ENCODE results near the gene LCAT. TPM values are rescaled to one million over a fixed set of nuclear protein-coding genes. Genes with fewer than 3 reads are reported as not detected.
A peak's percentile ranks its signal among the peaks of the same experiment; 100 is the strongest.

Gene LCAT
- total and polyA plus RNA-seq, 11 donors = 9.7 to 31.7 (median 18.2) TPM

DNA sequence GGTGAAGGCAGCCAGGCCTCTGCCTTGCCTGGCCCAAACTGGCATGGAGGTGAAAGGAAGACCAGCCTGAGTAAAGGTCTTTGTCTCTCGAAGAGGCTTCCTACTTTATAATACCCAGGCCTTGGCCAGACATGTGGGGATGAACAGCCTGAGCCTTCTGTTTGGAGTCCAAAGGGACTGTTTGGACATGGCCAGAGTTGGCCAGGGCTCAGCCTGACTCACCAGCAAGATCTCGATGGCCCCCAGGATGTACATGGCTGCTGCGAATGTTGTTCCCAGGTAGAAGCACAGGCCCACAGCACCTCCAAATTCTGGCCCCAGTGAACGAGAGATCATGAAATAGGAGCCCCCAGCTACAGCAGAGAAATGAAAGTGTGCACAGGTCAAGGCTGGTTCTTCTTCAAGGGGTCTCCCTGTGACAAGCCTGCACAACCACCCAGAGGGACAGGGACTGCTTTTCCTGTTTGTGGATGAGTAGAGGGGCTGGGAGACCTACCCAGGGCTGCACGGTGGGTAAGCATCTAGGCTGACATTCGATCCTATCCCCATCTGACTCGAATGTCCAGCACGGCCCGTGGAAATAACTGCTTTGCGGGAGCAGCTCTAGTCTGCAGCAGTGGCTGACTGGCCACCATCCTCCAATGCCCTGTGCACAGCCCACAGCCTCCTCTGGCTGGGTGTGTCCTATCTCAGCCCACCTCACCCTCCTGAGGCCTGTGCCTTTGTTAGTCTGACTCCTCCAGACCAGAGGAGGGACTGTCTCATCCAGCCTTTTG, 10.7 kb upstream of the LCAT start:
- Histone ChIP-seq H3K36me3 (peaks cover 0 to 100% (median 96%) of the 10 kb centered on the region in 9 donors), H3K27ac (peak overlapping the region in 4 of 12 donors; percentile 1 to 31 (median 19)), H3K27me3 (no peaks in the 10 kb centered on the region), H3K9me3 (no peaks in the 10 kb centered on the region), H3K4me3 (no peak overlapping the region), H3K4me1 (peaks cover 8 to 52% (median 26%) of the 10 kb centered on the region in 12 donors)
- 78 to 91% (median 86%) methylated on average over 3 to 10 of the region's 10 CpGs for WGBS, 4 donors
- intact Hi-C loops (cut with DNase I) = no loop called here
- DNase-seq (no peak), ATAC-seq (no peak)
- TF ChIP-seq POLR2A (IDR thresholded peaks at IDR 0.05) = no peak
- no peak for TF ChIP-seq CTCF (IDR thresholded peaks at IDR 0.05)

GRCh38 chr16:67953641-67954375, 9.9 kb upstream of the LCAT start:
- WGBS, 4 donors = 63 to 76% (median 72%) methylated on average over 5 to 8 of the region's 8 CpGs
- Histone ChIP-seq H3K4me3 (no peak overlapping the region), H3K27me3 (no peaks in the 10 kb centered on the region), H3K4me1 (peaks cover 3 to 43% (median 19%) of the 10 kb centered on the region in 12 donors), H3K9me3 (no peaks in the 10 kb centered on the region), H3K36me3 (peaks cover 0 to 100% (median 96%) of the 10 kb centered on the region in 9 donors), H3K27ac (peak overlapping the region in 4 of 12 donors; percentile 1 to 31 (median 19))
- ATAC-seq (peak in 2 of 4 donors; percentile 6 to 11), DNase-seq (no peak)
- intact Hi-C loops (cut with DNase I) = no loop called here
- TF ChIP-seq POLR2A (IDR thresholded peaks at IDR 0.05) = no peak

DNA sequence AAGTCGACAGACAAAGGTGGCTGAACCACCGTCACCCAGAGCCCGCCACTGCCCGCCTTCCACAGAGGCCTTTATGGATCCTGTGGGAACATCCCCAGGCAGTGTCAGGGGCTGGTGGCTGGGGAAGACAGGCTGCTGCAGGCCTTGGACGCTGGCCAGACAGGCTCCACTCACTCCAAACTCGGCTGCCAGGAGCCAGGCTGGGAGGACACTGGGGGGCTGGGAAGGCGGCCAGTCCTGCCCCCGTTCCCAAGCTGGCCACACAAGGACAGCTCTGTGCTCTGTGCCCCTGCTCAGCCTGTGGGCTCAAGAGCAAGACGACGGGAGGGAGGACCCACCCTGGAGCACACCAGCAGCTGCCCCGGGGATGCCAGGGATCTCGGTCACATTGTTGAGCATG, 7.6 kb upstream of the LCAT start:
- intact Hi-C loops (cut with DNase I) = no loop called here
- Histone ChIP-seq H3K27me3 (no peaks in the 10 kb centered on the region), H3K4me3 (no peak overlapping the region), H3K9me3 (no peaks in the 10 kb centered on the region), H3K27ac (peak overlapping the region in 11 of 12 donors; percentile 23 to 71 (median 63)), H3K36me3 (peaks cover 9 to 100% (median 100%) of the 10 kb centered on the region in 9 donors), H3K4me1 (peaks cover 0 to 44% (median 14%) of the 10 kb centered on the region in 12 donors)
- TF ChIP-seq CTCF (IDR thresholded peaks at IDR 0.05) (no peak), POLR2A (IDR thresholded peaks at IDR 0.05) (no peak)
- peak; percentile 78 to 86 (median 84) for DNase-seq
- ATAC-seq = peak; percentile 68 to 84 (median 74)
- 31 to 43% (median 39%) methylated on average over 6 to 12 of the region's 12 CpGs for WGBS, 4 donors

GRCh38 chr16:67950335-67950843, 6.5 kb upstream of the LCAT start:
- intact Hi-C loops (cut with DNase I) = no loop called here
- 85 to 95% (median 88%) methylated on average over 11 to 16 of the region's 16 CpGs for WGBS, 4 donors
- H3K4me1 ChIP-seq = peaks cover 0 to 55% (median 21%) of the 10 kb centered on the region in 12 donors
- DNase-seq (peak in 1 of 5 donors; percentile 6), ATAC-seq (no peak)
- H3K4me3 ChIP-seq = no peak overlapping the region
- no peak for TF ChIP-seq POLR2A (IDR thresholded peaks at IDR 0.05)
- TF ChIP-seq CTCF (IDR thresholded peaks at IDR 0.05) = no peak
- no peaks in the 10 kb centered on the region for H3K9me3 ChIP-seq
- no peaks in the 10 kb centered on the region for H3K27me3 ChIP-seq
- H3K27ac ChIP-seq = no peak overlapping the region
- H3K36me3 ChIP-seq = peaks cover 13 to 100% (median 100%) of the 10 kb centered on the region in 9 donors
